Measurements from ENCODE around the gene PLCB1. TPM values are rescaled to one million over a fixed set of nuclear protein-coding genes. Genes with fewer than 3 reads are reported as not detected.

PLCB1 gene
- total RNA-seq, 4 donors from 2014 or later: 72.9 to 115 (median 76.3) TPM

DNA sequence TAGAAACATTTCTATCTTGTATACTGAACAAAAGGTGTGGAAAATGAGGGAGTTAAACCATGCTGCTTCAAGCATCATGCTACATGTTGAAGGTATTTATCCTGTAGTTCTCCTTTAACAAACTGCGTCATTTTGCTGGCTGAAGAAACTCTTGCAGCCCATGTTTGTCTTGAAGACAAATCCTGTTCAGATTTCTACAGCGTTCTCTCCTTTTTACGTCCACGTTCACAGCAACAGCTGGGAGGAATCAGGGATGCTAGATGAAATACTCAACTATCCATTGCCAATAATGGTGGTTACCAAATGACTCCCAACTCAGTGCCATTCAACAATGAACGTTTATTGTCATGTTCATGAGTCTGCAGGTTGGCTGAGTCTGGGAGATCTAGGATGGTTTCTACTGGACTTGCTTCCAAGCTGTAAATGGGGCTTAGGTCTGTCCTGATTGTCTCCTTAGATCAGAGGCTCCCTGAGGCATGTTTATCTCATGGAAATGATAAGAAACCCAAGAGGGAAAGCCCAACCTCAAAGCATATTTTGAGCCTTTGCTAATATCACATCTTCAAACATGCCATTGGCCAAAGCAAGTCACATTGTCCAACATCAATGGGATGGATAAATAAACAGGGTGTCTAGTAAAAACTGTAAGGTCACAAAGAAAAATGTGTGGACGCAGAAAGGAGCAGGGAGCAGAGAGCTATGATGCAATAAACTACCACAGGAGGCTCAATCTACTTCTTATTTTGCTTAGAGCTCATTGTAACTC is 2.7 kb upstream of the PLCB1 start:
- TF ChIP-seq CTCF (IDR thresholded peaks at IDR 0.05) (no peak), POLR2AphosphoS5 (IDR thresholded peaks at IDR 0.05) (peak in 1 of 2 donors; percentile 40)
- DNase-seq (ENCODE audit: extremely low spot score): no peak
- Histone ChIP-seq H3K27me3 (no peaks in the 10 kb centered on the region), H3K4me3 (no peak overlapping the region), H3K9me3 (no peaks in the 10 kb centered on the region), H3K4me1 (peaks cover 8 to 65% (median 59%) of the 10 kb centered on the region in 4 donors), H3K27ac (replicated peaks in 1 of 4) (peak overlapping the region; percentile 44 to 93 (median 60)), H3K36me3 (no peaks in the 10 kb centered on the region)
- intact Hi-C loops (cut with DNase I): no loop called here
- WGBS: 66% methylated on average over 6 of the region's 6 CpGs

DNA sequence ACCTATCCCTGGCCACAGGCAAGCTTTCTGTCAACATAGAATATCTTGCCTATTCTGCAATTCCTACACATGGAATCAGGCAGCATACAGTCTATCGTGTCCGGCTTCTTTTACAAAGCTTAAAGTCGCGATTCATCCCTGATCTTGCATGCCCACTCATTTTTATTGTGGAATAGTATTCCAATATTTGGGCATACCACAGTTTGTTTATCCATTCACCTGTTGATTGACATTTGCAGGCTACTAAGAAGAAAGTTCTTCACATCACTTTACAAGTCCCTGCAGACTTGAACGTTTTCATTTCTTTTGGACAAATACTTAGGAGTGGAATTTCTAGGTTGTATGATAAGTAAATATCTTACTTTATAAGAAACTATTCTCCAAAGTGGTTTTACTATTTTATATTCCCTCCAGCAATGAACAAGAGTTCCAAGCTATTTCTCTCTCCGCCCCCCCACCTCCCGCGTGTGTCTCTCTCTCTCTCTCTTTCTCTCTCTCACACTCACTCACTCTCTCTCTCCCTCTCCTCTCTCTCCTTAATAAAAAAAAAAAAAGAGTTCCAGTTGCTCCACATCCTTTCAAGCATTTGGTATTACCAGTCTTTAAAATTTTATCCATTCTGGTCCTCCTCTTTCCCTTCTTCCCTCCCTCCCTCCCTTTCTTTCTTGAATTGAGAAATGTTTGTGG is 1.1 kb upstream of the PLCB1 start:
- Histone ChIP-seq H3K9me3 (no peaks in the 10 kb centered on the region), H3K27ac (replicated peaks in 1 of 4) (peak overlapping the region; percentile 91 to 96 (median 92)), H3K4me1 (peaks cover 11 to 79% (median 74%) of the 10 kb centered on the region in 4 donors), H3K36me3 (no peaks in the 10 kb centered on the region), H3K4me3 (peak overlapping the region; percentile 78 to 92 (median 86)), H3K27me3 (no peaks in the 10 kb centered on the region)
- no peak for TF ChIP-seq EP300 (IDR thresholded peaks at IDR 0.05)
- no peak for TF ChIP-seq CTCF (IDR thresholded peaks at IDR 0.05)
- no peak for TF ChIP-seq POLR2A (IDR thresholded peaks at IDR 0.05; ENCODE audit: low read depth)
- TF ChIP-seq POLR2AphosphoS5 (IDR thresholded peaks at IDR 0.05): no peak
- no peak for DNase-seq (ENCODE audit: extremely low spot score)
- WGBS: 78% methylated on average over 8 of the region's 8 CpGs
- intact Hi-C loops (cut with DNase I): loop anchor here (2.0 to 5.0 kb wide), 2 partner anchors 176 to 258 kb away; no protein-coding TSS in a partner anchor

DNA sequence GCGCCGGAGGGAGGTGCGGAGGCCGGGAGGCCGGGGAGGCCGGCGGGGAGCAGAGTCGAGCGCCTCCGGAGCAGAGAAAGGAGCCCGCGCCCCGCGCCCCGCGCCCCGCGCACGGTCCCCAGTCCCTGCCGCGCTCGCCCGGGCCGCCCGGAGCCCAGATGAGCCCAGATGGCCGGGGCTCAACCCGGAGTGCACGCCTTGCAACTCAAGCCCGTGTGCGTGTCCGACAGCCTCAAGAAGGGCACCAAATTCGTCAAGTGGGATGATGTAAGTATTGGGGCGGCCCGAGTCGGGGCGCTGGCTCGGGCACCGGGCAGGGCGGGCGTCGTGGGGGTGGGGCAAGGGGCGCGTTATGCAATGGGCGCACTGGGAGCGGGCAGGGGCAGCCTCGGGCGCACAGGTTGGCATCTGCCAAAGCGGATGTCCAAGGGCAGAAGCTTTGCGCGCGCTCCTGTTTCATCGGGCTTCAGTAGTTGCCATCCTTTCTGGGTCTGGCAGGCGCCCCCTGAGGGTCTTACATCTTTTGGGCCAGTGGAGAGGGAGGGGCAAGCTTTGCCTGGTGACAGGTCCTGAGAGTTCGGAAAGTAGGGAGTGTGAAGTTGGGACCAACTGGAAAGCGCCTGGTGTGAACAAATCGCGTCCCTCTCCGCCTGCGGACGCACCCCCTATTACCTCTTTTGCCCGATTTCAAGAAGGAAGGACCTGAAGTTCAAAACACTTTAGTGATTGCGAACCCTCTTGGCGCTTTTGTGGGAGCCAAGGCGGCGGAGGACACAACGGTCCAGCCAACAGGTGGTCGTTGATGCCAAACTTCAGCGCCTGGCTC is 631 bp downstream of the PLCB1 start:
- intact Hi-C loops (cut with DNase I): loop anchor here (1.0 to 5.0 kb wide), 3 partner anchors 89 to 588 kb away; no protein-coding TSS in a partner anchor
- WGBS: under 1% methylated on average over 15 of the region's 68 CpGs
- H3K4me1 ChIP-seq: peaks cover 11 to 80% (median 71%) of the 10 kb centered on the region in 4 donors

More for the DNA sequence above, 631 bp downstream of the PLCB1 start:
- Histone ChIP-seq H3K27ac (replicated peaks in 1 of 4) (peak overlapping the region; percentile 91 to 96 (median 92)), H3K4me3 (peak overlapping the region; percentile 78 to 92 (median 86)), H3K27me3 (no peaks in the 10 kb centered on the region), H3K9me3 (no peaks in the 10 kb centered on the region), H3K36me3 (no peaks in the 10 kb centered on the region)
- no peak for DNase-seq (ENCODE audit: extremely low spot score)
- no peak for TF ChIP-seq POLR2A (IDR thresholded peaks at IDR 0.05; ENCODE audit: low read depth)
- no peak for TF ChIP-seq CTCF (IDR thresholded peaks at IDR 0.05)
- no peak for TF ChIP-seq POLR2AphosphoS5 (IDR thresholded peaks at IDR 0.05)
- TF ChIP-seq EP300 (IDR thresholded peaks at IDR 0.05): no peak

Measured in esophagus muscularis mucosa (tissue), 4 donors.